DMS79 treated with DMSO at 0.1 percent for 48 hours (cell line): ENCODE results near the gene WDR59.
"Not testable (repeated sequence)": the region's sequence is repeated elsewhere in the genome, so short reads cannot be mapped to it uniquely, and the experiment has no call there.

Source experiments
- DNase-seq: peaks from one replicate; lab custom pipeline; 2025; lab: John Stamatoyannopoulos, UW

The WDR59 gene

GRCh38 chr16:74975591-74975990 lies 9.3 kb downstream of the WDR59 start:
- DNase-seq: no peak

GRCh38 chr16:74973304-74973703 lies 11.6 kb downstream of the WDR59 start:
- no peak for DNase-seq

- no peak for DNase-seq
Measured at GRCh38 chr16:74954763-74955162, 30.2 kb downstream of the WDR59 start.

GRCh38 chr16:74951681-74952080 lies 33.2 kb downstream of the WDR59 start:
- no peak for DNase-seq

- DNase-seq: no peak
Measured at GRCh38 chr16:74951206-74951605, 33.7 kb downstream of the WDR59 start.

GRCh38 chr16:74950511-74950910 lies 34.4 kb downstream of the WDR59 start:
- DNase-seq: no peak

- no peak for DNase-seq
Measured at GRCh38 chr16:74949309-74949708, 35.6 kb downstream of the WDR59 start.

GRCh38 chr16:74944466-74944865 lies 40.5 kb downstream of the WDR59 start:
- no peak for DNase-seq

- no peak for DNase-seq
Measured at GRCh38 chr16:74942977-74943918, 41.7 kb downstream of the WDR59 start.

- DNase-seq: no peak
Measured at GRCh38 chr16:74942566-74942965, 42.4 kb downstream of the WDR59 start.

- DNase-seq: no peak
Measured at GRCh38 chr16:74939688-74940087, 45.2 kb downstream of the WDR59 start.

GRCh38 chr16:74936902-74937560 lies 47.9 kb downstream of the WDR59 start:
- no peak for DNase-seq

- no peak for DNase-seq
Measured at GRCh38 chr16:74931445-74931844, 53.5 kb downstream of the WDR59 start.

GRCh38 chr16:74929636-74930035 lies 55.3 kb downstream of the WDR59 start:
- no peak for DNase-seq

GRCh38 chr16:74926805-74927204 lies 58.1 kb downstream of the WDR59 start:
- no peak for DNase-seq

GRCh38 chr16:74923766-74924460 lies 61.0 kb downstream of the WDR59 start:
- DNase-seq: no peak

GRCh38 chr16:74922150-74923138 lies 62.5 kb downstream of the WDR59 start:
- no peak for DNase-seq

GRCh38 chr16:74921051-74921450 lies 63.9 kb downstream of the WDR59 start:
- no peak for DNase-seq

GRCh38 chr16:74909665-74910064 lies 75.3 kb downstream of the WDR59 start:
- DNase-seq: no peak

- DNase-seq: not testable (repeated sequence)
Measured at GRCh38 chr16:74908759-74909158, 76.2 kb downstream of the WDR59 start.

GRCh38 chr16:74903901-74904678 lies 80.8 kb downstream of the WDR59 start:
- no peak for DNase-seq
